H1 (cell line): Measurements from ENCODE around the gene CYGB. TPM values are rescaled to one million over a fixed set of nuclear protein-coding genes. Genes with fewer than 3 reads are reported as not detected.

Experiments
- ATF3 ChIP-seq: IDR thresholded peaks from 2 replicates; pipeline ENCODE4 v1.6.1; 2011; ENCODE audit warnings: low read depth, mild to moderate bottlenecking, low read length; ENCODE audit not compliant: insufficient read depth
- CHD1 ChIP-seq: IDR thresholded peaks from 2 replicates; pipeline ENCODE4 v1.6.1; 2012; ENCODE audit warnings: low read depth, low read length, improper control_type of control experiment
- CTCF ChIP-seq, 3 experiments: IDR thresholded peaks; 1 replicate in 2 of 3; 2 replicates in 1 of 3; pipeline versions ENCODE4 v1.5.1 to v1.6.1; 2011; ENCODE audit warnings: low read length in 3 of 3, mild to moderate bottlenecking in 3 of 3, inconsistent platforms in 2 of 3, low read depth in 1 of 3, moderate library complexity in 1 of 3; ENCODE audit not compliant: insufficient read depth in 1 of 3; ENCODE audit errors: control extremely low read depth in 1 of 3
- EP300 ChIP-seq, 2 experiments: IDR thresholded peaks; 1 replicate in 1 of 2; 2 replicates in 1 of 2; pipeline ENCODE4 v1.6.1; 2011 to 2012; ENCODE audit warnings: low read depth in 2 of 2, low read length in 2 of 2, mild to moderate bottlenecking in 2 of 2, borderline replicate concordance in 1 of 2, inconsistent platforms in 1 of 2, moderate library complexity in 1 of 2
- FOSL1 ChIP-seq: IDR thresholded peaks from 2 replicates; pipeline ENCODE4 v1.6.1; 2011; ENCODE audit warnings: mild to moderate bottlenecking, low read depth, low read length, moderate library complexity; ENCODE audit not compliant: insufficient read depth
- POLR2AphosphoS5 ChIP-seq: IDR thresholded peaks from 2 replicates; pipeline ENCODE4 v1.6.1; 2011; ENCODE audit warnings: low read depth, low read length
- RBBP5 ChIP-seq: IDR thresholded peaks from 2 replicates; pipeline ENCODE4 v1.7.1; 2012; ENCODE audit warnings: low read depth, mild to moderate bottlenecking, inconsistent platforms, low read length, moderate library complexity, borderline replicate concordance
- SIN3A ChIP-seq, 2 experiments: IDR thresholded peaks in 1 of 2; conservative IDR thresholded peaks in 1 of 2; 2 replicates each; pipeline ENCODE4 v1.6.1; 2011 to 2012; ENCODE audit warnings: low read length in 2 of 2, improper control_type of control experiment in 1 of 2, low read depth in 1 of 2, mild to moderate bottlenecking in 1 of 2
- SP1 ChIP-seq: IDR thresholded peaks from 2 replicates; pipeline ENCODE4 v1.6.1; 2011; ENCODE audit warnings: low read depth, low read length
- ZNF274 ChIP-seq: IDR thresholded peaks from 2 replicates; pipeline ENCODE4 v1.7.0; 2012; ENCODE audit warnings: low read length, borderline replicate concordance; ENCODE audit errors: extremely low read depth
- polyA plus RNA-seq, 7 experiments: library from polyadenylated mRNA; depleted of rRNA in 3 of 7; stranded (reverse) in 5 of 7; unstranded in 2 of 7; fragments of >200 nt in 5 of 7; fragments of 200-250 nt in 2 of 7; gene quantifications; 1 replicate in 5 of 7; 2 replicates in 1 of 7; 4 replicates in 1 of 7; pipeline versions ENCODE4 v1.2.1 to v1.2.3, GENCODE V29; 2011 to 2013; ENCODE audit warnings: missing spikeins in 2 of 7, mixed read lengths in 2 of 7
- total RNA-seq: library from RNA; stranded (reverse); fragmentation: NEBNext Ultra II Directional; extraction: Animal tissue kit (Norgen Biotek cat#: 25700); gene quantifications from 2 replicates; pipeline ENCODE4 v1.2.1, GENCODE V29; 2021

CYGB gene
- total and polyA plus RNA-seq, 2 of the 8 experiments (the other 6 are each of a cell fraction or from before 2014, with no cell fraction given), result 2.7 to 3.7 TPM

GRCh38 chr17:76519048-76519966, 18.2 kb downstream of the CYGB start (continued):
- no peak for TF ChIP-seq ZNF274
- TF ChIP-seq CHD1, result no peak
- no peak for TF ChIP-seq POLR2AphosphoS5
- TF ChIP-seq SP1, result no peak
- no peak for TF ChIP-seq SIN3A (conservative IDR thresholded peaks at IDR 0.05 in 1 of 2, IDR thresholded peaks at IDR 0.05 in 1 of 2; ENCODE audit: low read depth in 1 of 2, low read length in 2 of 2)
- no peak for TF ChIP-seq ATF3
- TF ChIP-seq FOSL1, result no peak
- TF ChIP-seq CTCF (IDR thresholded peaks at IDR 0.05; ENCODE audit: control extremely low read depth in 1 of 3, insufficient read depth in 1 of 3, low read depth in 1 of 3, low read length in 3 of 3), result no peak
- TF ChIP-seq RBBP5, result no peak
- TF ChIP-seq EP300 (IDR thresholded peaks at IDR 0.05; ENCODE audit: borderline replicate concordance in 1 of 2, low read depth in 2 of 2, low read length in 2 of 2), result no peak
